ENCODE data around the gene KRTAP3-3.

GRCh38 chr17:40961591-40961990, 32.4 kb downstream of the KRTAP3-3 start:
- TF ChIP-seq CTCF (conservative IDR thresholded peaks at IDR 0.05; ENCODE audit: low read length) (no peak), EZH2phosphoT487 (IDR thresholded peaks at IDR 0.05; ENCODE audit: borderline replicate concordance) (no peak)

All from Loucy (cell line).